Activated CD4-positive, alpha-beta T cell treated with anti-CD3 and anti-CD28 coated beads, Interleukin-2, amount 10 ng/mL, durations not matched to agents 24 days and 14 days (primary cell): ENCODE data around the gene GGA2. TPM values are rescaled to one million over a fixed set of nuclear protein-coding genes. Genes with fewer than 3 reads are reported as not detected.
"Not testable (repeated sequence)": the region's sequence is repeated elsewhere in the genome, so short reads cannot be mapped to it uniquely, and the experiment has no call there.

ENCODE experiments used
- DNase-seq: peaks from one replicate; pipeline ENCODE4 v3.0.0; 2022
- H3K27ac Mint-ChIP-seq: one replicate; pipeline ENCODE4 v1.8.0; 2022; ENCODE audit warnings: mild to moderate bottlenecking, mixed read lengths
- H3K27me3 Mint-ChIP-seq: one replicate; pipeline ENCODE4 v1.8.0; 2022; ENCODE audit warnings: mixed read lengths
- H3K36me3 Mint-ChIP-seq: one replicate; pipeline ENCODE4 v1.8.0; 2022; ENCODE audit warnings: low read depth, mild to moderate bottlenecking, mixed read lengths
- H3K4me1 Mint-ChIP-seq: one replicate; pipeline ENCODE4 v1.8.0; 2021; ENCODE audit warnings: mixed read lengths
- H3K4me3 Mint-ChIP-seq: one replicate; pipeline ENCODE4 v1.8.0; 2022; ENCODE audit warnings: mild to moderate bottlenecking, moderate library complexity, mixed read lengths
- H3K9me3 Mint-ChIP-seq: one replicate; pipeline ENCODE4 v1.8.0; 2021; ENCODE audit warnings: mixed read lengths
- intact Hi-C: fragments of 100-400 bp; cut with micrococcal nuclease; formaldehyde crosslinking; loops from one replicate; pipeline ENCODE4 v1.15.1; 2023
- total RNA-seq: library from RNA; stranded (reverse); gene quantifications from 2 replicates; pipeline ENCODE4 v1.2.3, GENCODE V29; 2022

The GGA2 gene
- total RNA-seq, 1 donor from 2014 or later, result 113 TPM

DNA sequence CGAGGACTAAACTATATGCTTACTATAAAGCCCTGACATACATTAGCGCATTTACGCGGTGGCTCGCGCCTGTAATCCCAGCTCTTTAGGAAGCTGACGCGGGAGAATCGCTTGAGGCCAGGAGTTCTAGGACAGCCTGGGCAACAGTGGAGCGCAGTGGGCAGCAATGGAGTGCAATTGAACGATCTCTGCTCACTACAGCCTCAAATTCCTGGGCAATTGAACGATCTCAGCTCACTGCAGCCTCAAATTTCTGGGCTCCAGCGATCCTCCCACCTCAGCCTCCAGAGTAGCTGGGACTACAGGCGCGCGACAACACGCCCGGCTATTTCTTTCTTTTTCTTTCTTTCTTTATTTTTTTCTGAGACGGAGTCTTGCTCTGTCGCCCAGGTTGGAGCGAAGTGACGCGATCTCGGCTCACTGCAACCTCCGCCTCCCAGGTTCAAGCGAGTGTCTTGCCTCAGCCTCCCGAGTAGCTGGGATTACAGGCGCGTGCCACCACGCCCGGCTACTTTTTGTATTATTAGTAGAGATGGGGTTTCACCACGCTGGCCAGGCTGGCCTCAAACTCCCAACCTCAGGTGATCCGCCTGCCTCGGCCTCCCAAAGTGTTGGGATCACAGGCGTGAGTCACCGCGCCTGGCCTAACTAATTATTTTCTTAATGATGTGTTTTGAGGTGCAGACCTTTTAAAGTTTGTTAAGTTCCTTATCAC is 56.8 kb downstream of the GGA2 start:
- H3K27ac Mint-ChIP-seq, result peak overlapping the region; percentile 95
- peaks cover 16% of the 10 kb centered on the region for H3K4me1 Mint-ChIP-seq
- no peaks in the 10 kb centered on the region for H3K36me3 Mint-ChIP-seq
- intact Hi-C loops, result loop anchor here (1.0 to 5.0 kb wide), 2 partner anchors 56 to 144 kb away; partner anchors contain the start of gene NDUFAB1
- H3K4me3 Mint-ChIP-seq, result peak overlapping the region; percentile 98
- H3K27me3 Mint-ChIP-seq, result no peaks in the 10 kb centered on the region
- H3K9me3 Mint-ChIP-seq, result no peaks in the 10 kb centered on the region
- no peak for DNase-seq

DNA sequence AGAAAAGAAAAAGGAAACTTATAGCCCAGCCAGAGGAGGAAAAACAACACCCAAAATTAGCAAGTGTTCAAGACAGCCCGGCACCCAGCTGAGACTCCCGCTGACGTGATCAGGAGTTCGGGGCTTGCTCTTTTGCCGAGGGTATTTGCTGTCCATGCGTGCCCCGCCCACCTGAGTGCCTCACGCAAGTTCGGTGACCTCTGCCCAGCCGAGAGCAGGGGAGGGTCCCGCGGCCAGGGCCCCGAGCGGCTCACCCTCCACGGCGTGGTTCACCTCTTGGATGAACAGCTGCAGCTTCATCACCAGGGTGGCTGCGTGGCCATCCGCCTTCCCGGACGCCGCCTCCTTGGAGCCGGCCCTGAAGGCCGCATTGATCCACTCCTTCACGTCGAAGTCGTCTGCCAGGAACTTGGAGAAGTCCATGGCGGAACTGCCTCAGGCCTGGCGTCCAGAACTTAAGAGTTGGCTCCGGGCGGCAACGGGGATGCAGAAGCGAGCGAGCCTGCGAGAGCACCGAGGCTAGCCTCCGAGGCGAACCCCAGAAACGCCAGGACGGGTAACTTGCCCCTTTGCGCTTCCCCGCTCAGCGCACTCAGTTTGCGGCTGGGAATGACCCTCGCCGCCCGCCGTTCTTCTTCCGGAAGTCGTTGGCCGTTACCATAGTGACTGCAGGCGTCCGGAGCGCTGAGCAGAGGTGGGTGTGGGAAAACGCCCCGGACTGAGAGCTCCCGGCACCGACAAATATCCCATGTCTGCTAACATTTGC is 57.5 kb downstream of the GGA2 start, which contains the start of gene COG7:
Gene COG7 (minus strand): TSS at position 618 of the 766 bp plus-strand sequence. CDS start 195 bp downstream, at position 423.
- peaks cover 16% of the 10 kb centered on the region for H3K4me1 Mint-ChIP-seq
- intact Hi-C loops, result loop anchor here (1.0 to 5.0 kb wide), 3 partner anchors 57 to 145 kb away; partner anchors contain the start of genes EARS2, NDUFAB1 and UBFD1
- no peaks in the 10 kb centered on the region for H3K9me3 Mint-ChIP-seq
- no peaks in the 10 kb centered on the region for H3K27me3 Mint-ChIP-seq
- H3K36me3 Mint-ChIP-seq, result no peaks in the 10 kb centered on the region
- DNase-seq, result peak; percentile 96
- peak within 1 kb of the TSS; percentile 95 for H3K27ac Mint-ChIP-seq
- peak within 1 kb of the TSS; percentile 98 for H3K4me3 Mint-ChIP-seq

DNA sequence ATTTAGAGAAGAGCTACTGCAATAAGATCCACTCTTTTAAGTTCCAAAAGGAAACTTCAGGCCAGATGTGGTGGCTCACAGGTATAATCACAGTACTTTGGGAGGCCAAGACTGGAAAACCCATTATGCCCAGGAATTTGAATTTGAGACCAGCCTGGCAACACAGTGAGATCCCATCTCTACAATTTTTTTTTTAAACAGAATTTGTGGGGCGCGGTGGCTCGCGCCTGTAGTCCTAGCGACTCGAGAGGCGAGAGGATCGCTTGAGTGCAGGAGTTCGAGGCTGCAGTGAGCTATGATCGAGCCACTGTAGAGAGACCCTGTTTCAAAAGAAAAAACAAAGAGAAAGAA is 58.1 kb downstream of the GGA2 start:
- Mint-ChIP-seq H3K27me3 (no peaks in the 10 kb centered on the region), H3K36me3 (no peaks in the 10 kb centered on the region), H3K4me3 (peak overlapping the region; percentile 98), H3K27ac (peak overlapping the region; percentile 95), H3K4me1 (peaks cover 16% of the 10 kb centered on the region), H3K9me3 (no peaks in the 10 kb centered on the region)
- intact Hi-C loops, result loop anchor here (1.0 to 5.0 kb wide), 2 partner anchors 105 to 145 kb away; partner anchors contain the start of genes EARS2, NDUFAB1 and UBFD1
- DNase-seq, result no peak

DNA sequence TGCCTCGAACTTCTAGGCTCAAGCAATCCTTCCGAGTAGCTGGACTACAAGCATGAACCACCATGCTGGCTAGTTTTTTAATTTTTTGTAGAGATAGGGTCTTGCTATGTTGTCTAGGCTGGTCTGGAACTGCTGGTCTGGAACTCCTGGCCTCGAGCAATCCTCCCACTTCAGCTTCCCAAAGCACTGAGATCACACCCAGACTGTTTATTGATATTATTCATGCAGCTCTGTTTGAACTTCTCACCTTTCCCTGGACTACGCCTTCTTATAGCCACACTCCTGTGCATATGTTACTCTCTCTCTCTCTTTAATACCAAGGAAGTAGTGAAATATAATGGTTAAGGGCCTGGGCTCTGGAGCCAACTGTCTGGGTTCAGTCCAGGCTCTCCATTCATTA is 61.9 kb downstream of the GGA2 start:
- intact Hi-C loops, result no loop called here
- no peaks in the 10 kb centered on the region for H3K9me3 Mint-ChIP-seq
- H3K36me3 Mint-ChIP-seq, result peaks cover 9% of the 10 kb centered on the region
- DNase-seq, result no peak
- H3K27me3 Mint-ChIP-seq, result no peaks in the 10 kb centered on the region
- H3K27ac Mint-ChIP-seq, result no peak overlapping the region
- H3K4me1 Mint-ChIP-seq, result peaks cover 14% of the 10 kb centered on the region
- H3K4me3 Mint-ChIP-seq, result no peak overlapping the region

DNA sequence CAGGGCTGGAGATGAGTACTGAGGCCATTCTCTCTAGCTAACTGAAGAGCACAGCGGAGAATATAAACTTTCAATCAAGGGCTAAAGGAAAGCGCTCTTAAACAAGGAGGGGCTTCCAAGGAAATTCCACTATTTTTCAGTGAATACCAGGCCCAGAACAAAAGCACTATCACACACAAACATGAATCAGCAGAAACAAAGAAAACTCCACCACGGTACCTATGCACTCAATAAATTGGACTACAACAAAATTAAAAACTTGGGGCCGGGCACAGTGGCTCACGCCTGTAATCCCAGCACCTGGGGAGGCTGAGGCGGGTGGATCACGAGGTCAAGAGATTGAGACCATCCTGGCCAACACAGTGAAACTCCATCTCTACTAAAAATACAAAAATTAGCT is 72.8 kb downstream of the GGA2 start:
- peaks cover 32% of the 10 kb centered on the region for H3K36me3 Mint-ChIP-seq
- H3K9me3 Mint-ChIP-seq, H3K27ac Mint-ChIP-seq, intact Hi-C loops, H3K4me3 Mint-ChIP-seq, H3K4me1 Mint-ChIP-seq, H3K27me3 Mint-ChIP-seq, DNase-seq: not testable (repeated sequence)

DNA sequence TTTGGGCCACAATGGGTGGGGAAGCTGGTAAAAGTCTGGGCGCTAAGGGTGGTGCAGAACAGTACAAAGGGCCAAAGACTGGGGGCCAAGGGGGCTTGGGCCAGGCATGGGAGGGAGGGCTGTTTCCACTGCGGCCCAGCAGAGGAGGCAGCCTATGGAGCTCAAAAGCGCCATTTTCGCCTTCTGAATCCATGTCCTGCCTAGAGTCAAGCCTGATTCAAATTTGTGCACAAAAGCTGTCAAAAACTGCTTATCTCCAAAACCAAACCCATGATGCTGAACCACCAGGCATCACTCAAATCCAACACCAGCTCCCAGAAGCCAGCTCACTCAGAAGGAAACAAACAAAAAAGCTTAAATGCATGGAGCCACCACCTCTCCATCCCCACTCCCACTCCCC is 73.3 kb downstream of the GGA2 start:
- H3K4me3 Mint-ChIP-seq, result no peak overlapping the region
- no peaks in the 10 kb centered on the region for H3K4me1 Mint-ChIP-seq
- H3K36me3 Mint-ChIP-seq, result peaks cover 33% of the 10 kb centered on the region
- intact Hi-C loops, result no loop called here
- H3K9me3 Mint-ChIP-seq, result no peaks in the 10 kb centered on the region
- H3K27me3 Mint-ChIP-seq, result no peaks in the 10 kb centered on the region
- DNase-seq, result no peak
- no peak overlapping the region for H3K27ac Mint-ChIP-seq

DNA sequence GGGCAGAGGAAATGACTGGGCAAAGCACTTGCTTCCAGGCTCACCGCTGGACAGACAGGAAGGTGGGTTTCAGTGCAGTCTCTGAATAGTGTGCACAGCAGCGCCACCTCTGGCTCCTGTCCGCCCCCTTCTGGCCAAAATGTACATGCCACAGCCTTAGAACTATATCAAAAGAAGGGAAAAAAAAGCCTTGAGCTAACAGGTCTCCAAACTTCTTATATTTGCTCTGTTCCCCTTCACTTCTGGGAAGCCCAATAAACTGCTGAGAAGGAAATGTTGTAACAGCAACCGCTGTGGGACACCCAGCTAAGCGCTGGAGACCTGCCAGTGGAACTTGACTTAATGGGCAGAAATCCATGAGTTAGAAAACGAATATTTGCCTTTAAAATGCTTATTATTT is 74.8 kb downstream of the GGA2 start:
- no peaks in the 10 kb centered on the region for H3K27me3 Mint-ChIP-seq
- H3K4me1 Mint-ChIP-seq, result no peaks in the 10 kb centered on the region
- peaks cover 32% of the 10 kb centered on the region for H3K36me3 Mint-ChIP-seq
- peak; percentile 89 for DNase-seq
- H3K27ac Mint-ChIP-seq, result no peak overlapping the region
- no peak overlapping the region for H3K4me3 Mint-ChIP-seq
- intact Hi-C loops, result loop anchor here (1.0 to 2.0 kb wide), 2 partner anchors 253 to 537 kb away; partner anchors contain the start of gene SCNN1G
- no peaks in the 10 kb centered on the region for H3K9me3 Mint-ChIP-seq

DNA sequence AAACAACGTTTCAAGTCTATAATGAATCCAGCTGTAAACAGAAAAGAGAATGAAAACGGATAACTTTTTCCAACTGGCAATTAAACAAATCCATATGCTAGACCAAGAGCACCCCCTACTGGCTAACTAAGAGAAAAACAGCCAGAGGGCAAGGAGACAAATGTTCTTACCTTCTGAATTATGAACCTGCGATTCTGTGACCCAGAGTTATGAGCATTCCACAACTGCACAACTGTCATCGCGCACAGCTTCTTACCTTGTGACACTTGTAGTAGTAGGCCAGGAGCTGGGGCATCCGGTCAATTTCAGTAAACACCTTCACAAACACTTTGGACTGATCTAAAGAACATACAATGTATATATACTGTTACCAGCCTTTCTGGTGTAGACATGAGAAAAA is 75.9 kb downstream of the GGA2 start:
- Mint-ChIP-seq H3K9me3 (no peaks in the 10 kb centered on the region), H3K27ac (no peak overlapping the region), H3K27me3 (no peaks in the 10 kb centered on the region), H3K4me3 (no peak overlapping the region), H3K36me3 (peaks cover 33% of the 10 kb centered on the region), H3K4me1 (no peaks in the 10 kb centered on the region)
- DNase-seq, result peak; percentile 82
- intact Hi-C loops, result loop anchor here (2.0 kb wide), 1 partner anchor 536 kb away; no protein-coding TSS in a partner anchor

DNA sequence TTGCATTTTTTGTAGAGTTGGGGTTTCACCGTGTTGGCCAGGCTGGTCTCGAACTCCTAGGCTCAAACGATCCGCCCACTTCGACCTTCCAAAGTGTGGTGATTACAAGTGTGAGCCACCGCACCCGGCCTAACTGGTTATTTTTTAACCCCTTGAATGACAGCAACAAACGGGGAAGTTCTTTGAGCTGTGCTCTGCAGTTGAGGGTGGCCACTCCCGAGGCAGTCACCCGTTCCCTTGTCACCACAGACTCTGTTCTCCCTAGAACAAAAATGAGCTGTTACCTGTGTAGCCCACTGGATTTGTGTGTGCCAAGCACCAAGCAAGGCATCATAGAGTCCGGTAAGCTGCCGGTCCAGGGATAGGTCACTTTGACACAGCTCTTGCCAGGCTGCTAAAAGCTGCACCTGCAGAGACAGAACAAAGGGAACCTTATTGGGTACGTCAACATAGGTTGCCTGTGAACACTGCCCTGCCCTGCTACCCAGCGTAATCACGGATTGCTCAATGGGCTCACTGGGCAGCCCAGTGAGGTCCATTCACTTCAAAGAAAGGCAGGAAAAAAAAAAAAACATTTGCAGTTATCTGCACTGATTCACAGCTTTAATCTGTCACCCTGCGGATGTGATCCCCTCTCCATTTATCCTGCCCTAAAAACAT is 76.9 kb downstream of the GGA2 start:
- no peak for DNase-seq
- Mint-ChIP-seq H3K27me3 (no peaks in the 10 kb centered on the region), H3K9me3 (no peaks in the 10 kb centered on the region), H3K27ac (no peak overlapping the region), H3K4me1 (no peaks in the 10 kb centered on the region), H3K36me3 (peaks cover 34% of the 10 kb centered on the region), H3K4me3 (no peak overlapping the region)
- intact Hi-C loops, result no loop called here

DNA sequence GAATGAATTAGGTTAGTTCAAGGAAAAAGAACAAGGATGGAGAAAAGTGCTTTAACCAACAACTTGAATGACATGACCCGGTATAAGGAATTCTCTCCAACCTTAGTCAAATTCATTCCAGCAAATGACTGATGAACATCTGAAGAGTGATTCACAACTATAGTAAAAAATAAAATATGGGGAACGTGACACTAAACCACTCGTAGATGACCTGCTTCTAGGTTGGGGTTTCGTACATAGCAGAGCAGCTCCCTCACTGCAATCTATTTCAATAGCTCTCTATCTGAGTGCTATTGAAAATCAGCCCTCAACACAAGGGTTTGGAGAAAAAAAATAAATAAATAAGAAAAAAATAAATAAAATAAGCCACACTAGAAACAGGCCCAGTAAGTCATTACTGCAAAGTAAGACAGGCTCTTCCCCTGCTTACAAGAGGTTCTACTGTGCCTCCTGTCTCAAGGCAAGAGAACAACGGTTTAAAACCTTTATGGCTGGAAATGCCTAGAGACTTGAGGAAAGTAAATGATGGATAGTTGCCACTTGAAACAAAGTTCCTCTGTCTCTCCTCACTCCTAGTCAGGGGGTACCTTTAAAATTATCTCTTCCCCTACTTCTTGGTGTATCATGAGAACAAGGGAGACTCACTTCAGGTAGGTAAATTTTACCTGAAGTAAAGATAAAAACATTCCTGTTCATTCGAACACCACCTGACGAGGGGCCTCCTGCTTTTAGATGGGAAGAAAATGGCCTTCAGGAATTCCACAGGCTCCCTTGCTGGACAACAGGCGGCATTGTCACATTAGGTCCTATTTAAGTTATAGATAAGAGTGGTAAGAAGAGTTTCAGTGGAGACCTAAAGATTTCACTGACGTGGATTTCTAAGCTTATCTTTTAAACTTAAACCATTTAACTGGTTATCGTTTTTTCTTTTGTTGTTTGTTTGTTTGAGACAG is 77.8 kb downstream of the GGA2 start:
- no peak overlapping the region for H3K4me3 Mint-ChIP-seq
- intact Hi-C loops, result no loop called here
- H3K4me1 Mint-ChIP-seq, result no peaks in the 10 kb centered on the region
- no peaks in the 10 kb centered on the region for H3K27me3 Mint-ChIP-seq
- no peak for DNase-seq
- no peaks in the 10 kb centered on the region for H3K9me3 Mint-ChIP-seq
- H3K36me3 Mint-ChIP-seq, result peaks cover 32% of the 10 kb centered on the region
- no peak overlapping the region for H3K27ac Mint-ChIP-seq

DNA sequence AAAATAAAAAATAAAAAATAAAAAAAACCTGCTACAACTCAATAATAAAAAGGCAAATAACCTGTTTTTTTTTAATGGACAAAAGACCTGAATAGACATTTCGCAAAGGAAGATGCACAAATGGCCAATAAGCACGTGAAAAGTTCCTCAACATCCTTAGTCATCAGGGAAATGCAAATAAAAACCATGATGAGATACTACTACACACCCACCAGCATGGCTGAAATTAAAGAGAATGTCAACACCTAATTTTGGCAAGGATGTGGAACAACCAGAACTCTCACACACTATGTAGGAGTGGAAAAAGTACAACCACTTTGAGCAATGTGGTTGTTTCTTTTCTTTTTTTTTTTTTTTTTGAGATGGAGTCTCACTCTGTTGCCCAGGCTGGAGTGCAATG is 81.9 kb downstream of the GGA2 start:
- DNase-seq, result no peak
- H3K4me1 Mint-ChIP-seq, result no peaks in the 10 kb centered on the region
- H3K4me3 Mint-ChIP-seq, result no peak overlapping the region
- no peaks in the 10 kb centered on the region for H3K9me3 Mint-ChIP-seq
- no peaks in the 10 kb centered on the region for H3K27me3 Mint-ChIP-seq
- H3K27ac Mint-ChIP-seq, result no peak overlapping the region
- peaks cover 31% of the 10 kb centered on the region for H3K36me3 Mint-ChIP-seq
- intact Hi-C loops, result no loop called here

DNA sequence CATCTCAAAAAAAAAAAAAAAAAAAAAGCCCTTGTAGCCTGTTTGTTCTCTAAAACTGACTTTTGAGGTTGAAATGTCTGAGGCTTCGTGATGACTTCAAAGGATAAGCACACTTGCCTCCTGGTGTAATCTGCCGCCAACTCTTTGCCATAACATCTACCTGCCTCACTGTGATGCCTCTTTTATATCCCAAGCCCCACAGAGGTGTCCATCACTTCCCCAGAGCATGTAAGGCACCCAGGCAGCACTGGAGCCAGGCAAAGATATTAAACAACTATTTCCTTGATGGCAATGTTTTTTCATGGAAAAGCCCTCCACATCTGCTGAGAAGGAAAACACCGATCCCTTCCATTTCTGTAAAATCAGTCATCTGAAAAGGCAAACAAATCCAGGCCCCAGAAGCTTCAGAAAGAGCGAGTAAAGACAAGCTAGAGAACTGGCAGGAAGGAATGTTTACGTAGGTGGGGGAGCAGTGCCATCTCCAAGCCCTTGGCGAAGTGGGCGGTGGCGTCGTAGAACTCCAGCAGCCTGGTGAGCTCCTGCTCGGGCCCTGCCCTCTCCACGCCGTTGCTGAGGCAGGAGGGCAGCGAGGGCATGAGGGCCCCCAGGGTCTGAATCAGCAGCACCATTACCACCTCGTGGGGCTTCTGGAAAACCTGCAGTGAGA is 85.9 kb downstream of the GGA2 start:
- H3K4me3 Mint-ChIP-seq, result no peak overlapping the region

More for the DNA sequence above, 85.9 kb downstream of the GGA2 start:
- no peaks in the 10 kb centered on the region for H3K9me3 Mint-ChIP-seq
- no peaks in the 10 kb centered on the region for H3K27me3 Mint-ChIP-seq
- no peak overlapping the region for H3K27ac Mint-ChIP-seq
- H3K4me1 Mint-ChIP-seq, result no peaks in the 10 kb centered on the region
- DNase-seq, result no peak
- intact Hi-C loops, result no loop called here
- peaks cover 18% of the 10 kb centered on the region for H3K36me3 Mint-ChIP-seq
